Smooth muscle cell of the brain vasculature (primary cell): ENCODE results near the gene SLC30A9.

Experiments
- DNase-seq: peaks from one replicate; pipeline ENCODE4 v3.0.0-alpha.2; 2012; ENCODE audit warnings: low read depth, low spot score

The SLC30A9 gene

GRCh38 chr4:41999321-41999720, 9.0 kb downstream of the SLC30A9 start:
- DNase-seq: no peak

- no peak for DNase-seq
Observed at GRCh38 chr4:42008011-42008786, 17.9 kb downstream of the SLC30A9 start.

- DNase-seq: no peak
Observed at GRCh38 chr4:42015438-42015837, 25.1 kb downstream of the SLC30A9 start.

DNA sequence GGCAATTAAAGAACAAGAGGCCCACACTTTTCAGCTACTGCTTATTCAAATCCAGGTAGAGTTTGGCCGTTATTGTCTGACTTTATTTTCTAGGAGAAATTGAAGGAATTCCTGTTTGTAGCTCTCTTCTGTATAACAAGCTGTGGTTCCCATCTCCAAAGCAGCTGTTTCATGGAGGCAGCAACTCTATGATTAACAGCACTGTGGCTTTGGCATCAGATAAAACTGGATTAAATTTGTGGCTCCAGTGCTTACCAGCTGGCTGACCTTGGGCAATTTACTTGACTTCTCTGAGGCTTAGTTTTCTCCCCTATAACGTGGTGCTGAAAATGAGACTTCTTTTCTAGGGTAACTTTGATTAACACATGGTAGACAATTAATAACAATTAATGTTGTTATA, 28.1 kb downstream of the SLC30A9 start:
- DNase-seq: no peak

DNA sequence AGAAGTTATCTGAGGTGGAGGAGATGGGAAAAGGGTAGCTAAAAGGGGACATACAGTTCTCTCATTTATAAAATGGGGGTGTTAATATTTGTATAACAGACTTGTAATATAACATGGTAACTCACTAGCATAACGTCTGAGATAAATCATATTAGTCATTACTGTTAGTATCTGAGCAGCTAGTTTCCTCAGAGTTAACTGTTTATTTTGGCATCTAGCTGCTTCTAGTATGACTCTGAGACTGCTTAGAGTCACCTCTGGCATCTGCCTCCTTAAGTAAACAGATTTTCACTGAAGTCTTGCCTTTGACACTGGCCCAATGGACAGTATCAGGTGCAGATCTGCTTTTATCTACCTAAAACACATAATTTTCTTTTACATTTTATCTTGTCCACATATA, 58.1 kb downstream of the SLC30A9 start:
- DNase-seq: no peak

GRCh38 chr4:42050516-42051249, 60.4 kb downstream of the SLC30A9 start:
- DNase-seq: no peak

DNA sequence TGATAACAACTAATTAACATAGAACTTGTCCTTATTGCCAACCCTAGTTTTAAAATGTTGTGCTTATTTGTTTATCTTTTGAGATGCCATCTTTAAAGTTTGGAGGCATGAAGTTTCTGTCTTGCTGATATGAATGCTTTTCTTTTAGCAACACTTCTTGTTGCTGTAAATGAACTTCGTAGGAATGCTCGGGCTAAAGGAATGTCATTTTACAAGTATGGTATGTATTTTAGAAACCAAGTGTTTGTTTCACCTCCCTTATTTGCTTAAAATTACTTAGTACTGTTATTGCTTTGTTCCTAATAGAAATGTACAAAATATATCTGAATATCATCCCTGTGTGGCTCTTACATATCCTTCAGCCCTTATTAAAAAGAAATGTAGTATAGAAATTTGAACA, 76.1 kb downstream of the SLC30A9 start:
- DNase-seq: no peak

GRCh38 chr4:42067264-42067663, 76.9 kb downstream of the SLC30A9 start:
- DNase-seq: no peak

DNA sequence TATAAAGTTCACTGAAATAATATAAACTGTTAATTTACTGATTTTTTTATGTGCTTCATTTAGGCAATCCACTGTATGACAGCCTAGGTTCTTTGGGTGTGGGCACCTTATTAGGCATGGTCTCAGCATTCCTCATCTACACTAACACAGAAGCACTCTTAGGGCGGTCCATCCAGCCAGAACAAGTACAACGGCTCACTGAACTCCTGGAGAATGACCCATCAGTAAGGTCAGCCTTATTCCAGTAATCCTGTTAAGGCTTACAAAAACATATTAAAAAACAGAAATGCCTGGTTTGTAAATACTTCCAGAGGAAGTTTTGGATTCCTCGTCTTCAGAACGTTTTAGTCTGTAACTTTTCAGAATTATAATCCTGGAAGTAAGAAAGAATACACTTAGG, 80.1 kb downstream of the SLC30A9 start:
- no peak for DNase-seq

- no peak for DNase-seq
Observed at GRCh38 chr4:42074294-42074693, 84.0 kb downstream of the SLC30A9 start.

DNA sequence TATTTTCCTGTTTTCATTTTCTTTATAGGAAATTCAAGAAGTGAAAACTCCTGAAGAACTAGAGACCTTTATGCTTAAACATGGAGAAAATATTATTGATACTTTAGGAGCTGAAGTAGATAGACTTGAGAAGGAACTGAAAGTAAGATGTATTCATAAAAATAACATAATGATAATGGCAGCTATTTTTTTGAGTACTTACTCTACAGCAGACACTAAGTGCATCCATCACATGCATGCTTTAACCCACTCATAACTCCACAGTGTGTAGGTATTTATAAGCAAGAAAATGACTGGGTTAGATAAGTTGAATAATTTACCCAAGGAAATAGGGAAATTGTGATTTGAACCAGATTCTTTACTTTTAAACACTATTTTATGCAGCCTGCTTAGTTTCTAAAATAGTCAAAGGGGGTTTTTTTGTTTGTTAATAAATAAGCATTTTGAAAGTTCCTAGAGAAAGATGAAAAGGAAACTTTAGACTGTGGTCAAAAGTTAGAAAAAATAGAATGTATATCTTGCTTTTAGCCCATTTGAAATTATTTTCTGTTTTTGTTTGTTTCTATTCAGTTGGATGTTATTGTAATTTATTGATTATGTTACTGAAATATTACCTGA, 88.0 kb downstream of the SLC30A9 start:
- DNase-seq: no peak

DNA sequence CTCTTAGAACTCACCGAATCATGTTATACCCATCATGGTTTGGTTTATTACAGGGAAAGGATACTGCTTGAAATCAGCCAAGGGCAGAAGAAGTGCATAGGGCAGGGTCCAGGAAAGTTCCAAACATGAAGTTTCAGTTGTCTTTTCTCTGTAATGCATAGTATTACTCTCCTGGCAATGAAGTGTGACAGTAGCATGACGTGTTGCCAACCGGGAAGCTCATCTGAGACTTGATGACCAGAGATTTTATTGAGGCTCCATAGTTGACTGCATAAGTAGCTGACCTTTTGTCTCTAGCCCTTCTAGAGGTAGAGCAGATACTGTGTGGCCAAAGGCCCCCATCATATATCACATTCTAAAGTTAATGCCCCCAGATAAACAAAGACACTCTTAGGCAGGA, 90.0 kb downstream of the SLC30A9 start:
- DNase-seq: no peak

- DNase-seq: no peak
Observed at GRCh38 chr4:42083816-42084215, 93.5 kb downstream of the SLC30A9 start.

DNA sequence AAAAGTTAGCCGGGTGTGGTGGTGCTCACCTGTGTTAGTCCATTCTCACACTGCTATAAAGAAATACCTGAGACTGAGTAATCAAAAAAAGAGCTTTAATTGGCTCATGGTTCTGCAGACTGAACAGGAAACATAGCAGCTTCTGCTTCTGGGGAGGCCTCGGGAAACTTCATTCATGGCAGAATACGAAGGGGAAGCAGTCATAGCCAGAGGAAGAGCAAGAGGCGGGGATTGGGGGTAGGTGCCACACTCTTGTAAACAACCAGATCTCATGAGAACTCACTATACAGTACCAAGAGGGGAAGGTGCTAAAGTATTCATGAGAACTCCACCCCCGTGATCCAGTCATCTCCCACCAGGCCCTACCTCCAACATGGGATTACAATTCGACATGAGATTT, 98.1 kb downstream of the SLC30A9 start:
- no peak for DNase-seq

GRCh38 chr4:42101446-42101975, 111.2 kb downstream of the SLC30A9 start:
- DNase-seq: no peak

DNA sequence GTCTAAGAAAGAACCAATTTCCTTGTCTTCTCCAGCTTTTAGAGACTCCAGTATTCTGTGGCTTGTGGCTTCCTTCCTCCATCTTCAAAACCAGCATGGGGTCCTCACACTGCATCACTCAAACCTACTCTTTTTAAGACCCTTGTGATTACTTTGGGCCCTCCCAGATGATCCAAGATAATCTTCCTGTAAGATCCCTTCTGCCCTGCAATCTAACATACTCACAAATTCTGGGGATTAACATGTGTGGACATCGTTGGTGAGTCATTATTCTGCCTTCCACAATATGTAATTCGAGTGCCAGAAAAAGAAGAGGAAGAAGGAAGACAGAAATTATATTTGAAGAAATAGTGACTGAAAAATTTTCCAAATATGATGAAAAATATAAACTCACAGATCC, 114.2 kb downstream of the SLC30A9 start:
- DNase-seq: no peak

DNA sequence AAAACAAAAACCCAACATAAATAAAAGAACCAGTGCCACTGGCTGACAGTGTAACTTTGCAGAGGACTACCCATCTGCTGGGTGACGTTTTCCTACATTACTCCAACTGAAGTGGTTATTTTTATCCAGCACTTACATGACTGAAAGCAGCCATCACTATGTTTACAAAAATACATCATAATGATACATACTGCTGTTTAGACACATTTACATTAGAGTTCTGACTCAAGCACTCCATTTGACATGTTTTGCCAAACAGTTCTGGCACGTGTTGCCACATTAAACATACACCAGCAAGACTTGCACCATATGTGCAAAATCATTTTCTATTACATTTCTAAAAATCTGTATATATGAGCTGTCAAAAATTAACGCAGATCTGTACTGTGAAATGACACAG, 122.5 kb downstream of the SLC30A9 start:
- DNase-seq: no peak

- DNase-seq: no peak
Observed at GRCh38 chr4:42119886-42120285, 129.6 kb downstream of the SLC30A9 start.

GRCh38 chr4:42122237-42122636, 131.9 kb downstream of the SLC30A9 start:
- DNase-seq: no peak

- no peak for DNase-seq
Observed at GRCh38 chr4:42123071-42123644, 132.8 kb downstream of the SLC30A9 start.

DNA sequence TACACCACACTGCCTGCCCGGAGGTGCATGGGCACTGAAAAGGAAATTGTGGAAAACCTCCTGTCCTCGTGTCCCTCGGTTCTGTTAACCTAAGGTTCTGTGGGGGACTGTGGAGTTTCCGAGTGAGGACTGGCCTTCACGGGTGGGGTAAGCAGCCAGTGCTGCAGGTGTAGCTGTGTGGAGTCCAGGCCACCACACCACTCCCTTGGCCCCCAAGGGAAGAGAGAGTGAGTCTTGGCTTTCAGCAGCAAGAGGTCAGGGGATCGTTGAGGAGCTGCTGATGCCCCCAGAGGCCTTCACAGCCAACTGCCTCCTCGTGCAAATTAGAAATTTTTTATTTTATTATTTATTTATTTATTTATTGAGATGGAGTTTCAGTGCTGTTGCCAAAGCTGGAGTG, 141.8 kb downstream of the SLC30A9 start:
- no peak for DNase-seq

GRCh38 chr4:42133006-42133405, 142.7 kb downstream of the SLC30A9 start:
- DNase-seq: no peak
